Lung microvascular endothelial cell (primary cell): ENCODE data around the gene TMPRSS6. TPM values are rescaled to one million over a fixed set of nuclear protein-coding genes. Genes with fewer than 3 reads are reported as not detected.
A peak's percentile ranks its signal among the peaks of the same experiment; 100 is the strongest.

Experiments used
- DNase-seq, 2 donors: peaks; one replicate each; pipeline versions ENCODE4 v3.0.0 to v3.0.0-alpha.2; 2010; ENCODE audit warnings: low read depth in 2 of 2
- total RNA-seq: library from RNA; depleted of rRNA; stranded (reverse); fragments of >200 nt; gene quantifications from 2 replicates; pipeline ENCODE4 v1.2.1, GENCODE V29; 2014

Gene TMPRSS6
- total RNA-seq, 1 donor from 2014 or later: not detected

DNA sequence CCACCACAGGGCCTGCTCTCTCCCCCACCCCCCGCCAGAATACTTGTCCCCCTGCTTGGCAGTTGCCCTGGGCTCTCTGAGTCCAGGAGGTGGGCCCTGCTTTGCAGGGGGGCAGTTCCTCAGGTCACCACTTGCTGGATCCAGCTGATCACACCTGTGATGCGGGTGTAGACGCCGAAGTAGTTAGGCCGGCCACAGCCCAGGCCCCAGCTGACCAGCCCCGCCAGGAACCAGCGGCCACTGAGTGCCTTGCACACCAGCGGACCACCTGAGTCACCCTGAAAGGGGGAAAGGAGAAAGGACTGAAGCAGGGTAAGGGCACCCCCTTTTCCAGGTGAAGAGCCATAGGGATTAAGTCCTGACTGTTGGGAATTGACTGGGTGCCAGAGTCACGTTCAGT is 43.6 kb downstream of the TMPRSS6 start:
- DNase-seq: no peak

DNA sequence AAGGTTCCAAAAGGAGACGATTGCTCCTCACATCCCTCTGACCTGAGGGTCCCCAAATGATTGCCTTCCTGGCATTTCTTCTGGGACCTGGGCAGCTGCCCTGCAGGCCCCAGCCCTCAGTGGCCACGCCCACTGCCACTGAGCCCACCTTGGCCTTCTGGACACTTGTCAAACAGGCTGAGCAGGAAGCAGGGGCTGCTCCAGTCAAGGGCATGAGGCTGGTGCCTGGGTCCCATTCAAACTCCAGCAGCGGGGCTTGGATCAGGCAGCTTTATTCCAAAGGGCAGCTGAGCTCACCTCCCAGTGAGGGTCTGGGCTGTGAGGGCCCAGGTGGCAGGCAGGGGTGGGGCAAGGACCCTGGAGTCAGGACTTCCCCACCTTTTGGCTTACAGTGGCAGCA is 44.3 kb downstream of the TMPRSS6 start:
- DNase-seq: no peak

DNA sequence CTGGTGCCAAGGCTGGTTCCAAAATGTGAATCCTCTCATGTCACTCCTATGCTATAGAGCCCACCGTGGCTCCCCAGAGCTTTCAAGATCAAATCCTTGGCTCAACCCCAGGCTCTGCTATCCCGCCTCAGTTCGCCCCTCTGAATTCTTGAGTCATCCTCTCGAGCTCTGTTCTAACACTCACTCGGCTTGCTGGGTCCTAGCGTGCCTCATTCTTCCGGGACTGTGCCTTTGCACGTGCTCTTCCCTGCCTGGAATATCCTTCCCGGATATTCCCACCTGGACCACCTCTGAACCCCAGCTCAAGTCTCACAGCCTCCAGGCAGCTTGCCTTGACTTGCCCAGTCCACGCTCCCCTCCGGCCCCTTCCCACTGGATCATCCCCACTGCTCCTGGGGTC is 45.0 kb downstream of the TMPRSS6 start:
- DNase-seq: no peak

GRCh38 chr22:37063431-37064420 is 45.8 kb downstream of the TMPRSS6 start:
- DNase-seq: peak in 1 of 2 donors; percentile 13

- no peak for DNase-seq
These were observed 46.7 kb downstream of the TMPRSS6 start for GRCh38 chr22:37062702-37063381.

GRCh38 chr22:37062376-37062675 is 47.2 kb downstream of the TMPRSS6 start:
- DNase-seq: no peak

DNA sequence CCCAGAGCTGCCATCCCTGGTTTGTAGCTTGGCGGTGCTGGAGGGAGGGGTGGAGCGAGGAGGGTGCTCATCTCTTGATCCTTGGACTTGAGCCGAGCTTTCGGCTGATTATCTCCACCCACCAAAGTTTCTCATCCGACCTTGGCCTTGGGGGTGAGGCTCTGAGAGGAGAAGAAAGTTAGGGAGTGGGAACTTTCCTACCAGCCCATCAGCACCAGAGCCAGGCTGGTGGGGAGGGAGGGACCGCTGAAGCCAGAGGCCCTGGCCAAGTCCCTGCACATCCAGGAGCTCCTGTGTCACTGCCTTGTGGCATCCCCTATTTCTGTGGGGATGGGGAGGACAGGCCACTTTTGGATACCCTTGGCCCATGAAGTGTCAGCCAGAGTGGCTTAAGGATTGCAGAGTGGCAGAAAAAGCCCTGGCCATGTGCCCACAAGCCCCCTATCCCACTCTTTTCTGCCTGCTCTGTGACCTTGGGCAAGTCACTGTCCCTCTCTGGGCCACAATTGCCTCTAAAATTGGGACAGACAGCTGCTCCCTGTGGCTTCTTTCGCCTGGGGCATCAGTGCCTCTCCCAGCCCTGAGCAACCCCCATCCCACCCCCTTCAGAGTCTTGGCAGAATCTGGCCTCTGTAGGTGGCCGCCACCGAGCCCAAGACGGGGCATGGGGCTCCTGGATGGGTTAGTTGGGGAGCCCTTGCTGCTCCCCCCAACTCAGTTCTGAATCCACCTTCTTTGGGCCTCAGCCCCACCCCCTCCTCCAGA is 47.7 kb downstream of the TMPRSS6 start:
- no peak for DNase-seq

GRCh38 chr22:37060801-37061610 is 48.5 kb downstream of the TMPRSS6 start:
- no peak for DNase-seq

GRCh38 chr22:37059876-37060449 is 49.5 kb downstream of the TMPRSS6 start:
- DNase-seq: no peak

DNA sequence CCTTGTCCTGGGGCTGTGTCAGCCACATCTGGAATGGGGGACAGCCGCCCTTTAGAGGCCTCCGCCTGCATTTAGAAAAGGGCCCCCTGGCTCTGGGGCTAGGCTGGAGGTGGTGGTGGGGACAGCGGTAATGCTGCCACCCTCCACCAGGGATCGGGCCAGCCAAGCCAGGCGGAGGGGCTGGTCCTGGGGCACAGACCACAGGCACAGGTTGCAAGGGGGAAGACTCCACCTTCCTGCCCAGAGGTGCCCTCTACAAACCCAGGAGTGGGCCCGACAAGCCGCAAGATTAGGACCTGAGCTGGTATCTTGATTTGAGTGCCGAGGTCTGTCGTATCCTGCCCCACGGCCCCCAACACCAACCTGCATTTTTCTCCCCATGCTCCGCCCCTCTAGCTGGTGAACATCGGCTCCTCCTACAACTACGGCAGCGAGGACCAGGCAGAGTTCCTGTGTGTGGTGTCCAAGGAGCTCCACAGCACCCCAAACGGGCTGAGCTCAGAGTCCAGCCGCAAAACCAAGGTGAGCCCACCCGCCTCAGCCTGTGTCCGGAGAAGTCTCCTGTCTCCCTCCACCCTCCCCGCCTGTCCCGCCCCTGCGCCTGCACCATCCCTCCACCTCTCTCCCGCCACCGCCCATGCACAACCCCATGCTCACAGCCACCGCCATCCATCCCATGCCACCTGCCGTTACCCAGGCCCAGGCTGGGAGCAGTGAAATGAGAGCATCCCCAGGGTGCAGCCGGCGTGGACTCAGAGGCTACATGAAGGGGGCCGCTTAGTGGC is 50.4 kb downstream of the TMPRSS6 start:
- DNase-seq: no peak

DNA sequence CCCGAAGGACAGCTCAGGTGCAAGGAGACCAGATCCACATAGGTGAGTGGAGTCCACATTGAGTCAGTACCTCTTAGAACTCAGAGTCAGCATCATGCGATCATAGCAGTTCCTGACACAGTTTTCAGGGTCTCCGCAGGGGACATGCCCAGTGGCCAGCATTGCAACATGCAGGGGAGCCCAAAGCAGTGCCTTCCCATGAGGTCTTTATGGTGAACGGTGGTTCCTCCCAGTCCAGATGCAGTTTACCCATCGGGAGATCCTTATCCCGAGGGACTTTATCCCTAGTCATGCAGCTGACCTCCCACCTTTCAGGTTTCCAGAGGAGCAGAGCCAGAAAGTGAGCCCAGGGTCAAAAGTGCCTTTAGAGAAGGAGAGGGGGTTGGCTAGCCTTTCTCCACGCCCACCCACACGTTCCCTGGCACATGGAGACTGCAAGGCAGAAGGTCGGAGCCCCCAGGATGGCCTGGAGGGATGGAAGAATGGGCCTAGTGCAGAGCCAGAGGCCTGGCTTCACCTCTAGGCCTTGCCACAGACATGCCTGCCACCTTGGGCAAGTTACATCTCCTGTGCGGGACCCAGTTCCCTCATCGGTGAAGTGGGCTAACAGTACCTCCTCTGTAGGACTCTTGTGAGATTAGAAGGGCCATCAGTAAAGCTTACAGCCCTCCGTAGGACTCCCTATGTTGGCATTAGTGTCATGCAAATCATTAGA is 51.6 kb downstream of the TMPRSS6 start:
- DNase-seq: no peak

DNA sequence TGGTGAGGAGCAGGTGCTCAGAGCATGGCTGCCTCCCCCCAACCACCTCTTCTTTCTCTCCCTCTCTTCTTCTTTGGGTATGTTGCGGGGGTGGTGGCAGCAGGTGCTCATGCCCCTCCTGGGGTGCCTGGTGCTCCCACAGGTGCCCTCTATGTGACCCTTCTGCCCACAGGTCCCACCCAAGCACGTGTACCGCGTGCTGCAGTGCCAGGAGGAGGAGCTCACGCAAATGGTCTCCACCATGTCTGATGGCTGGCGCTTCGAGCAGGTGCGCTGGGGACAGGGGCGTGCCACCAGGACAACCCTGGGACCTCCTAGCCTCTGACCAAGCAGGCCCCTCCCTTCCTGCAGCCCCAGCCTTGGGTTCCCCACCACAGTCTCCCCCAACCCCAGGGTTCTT is 52.3 kb downstream of the TMPRSS6 start:
- DNase-seq: no peak

GRCh38 chr22:37056246-37056645 is 53.3 kb downstream of the TMPRSS6 start:
- DNase-seq: no peak

DNA sequence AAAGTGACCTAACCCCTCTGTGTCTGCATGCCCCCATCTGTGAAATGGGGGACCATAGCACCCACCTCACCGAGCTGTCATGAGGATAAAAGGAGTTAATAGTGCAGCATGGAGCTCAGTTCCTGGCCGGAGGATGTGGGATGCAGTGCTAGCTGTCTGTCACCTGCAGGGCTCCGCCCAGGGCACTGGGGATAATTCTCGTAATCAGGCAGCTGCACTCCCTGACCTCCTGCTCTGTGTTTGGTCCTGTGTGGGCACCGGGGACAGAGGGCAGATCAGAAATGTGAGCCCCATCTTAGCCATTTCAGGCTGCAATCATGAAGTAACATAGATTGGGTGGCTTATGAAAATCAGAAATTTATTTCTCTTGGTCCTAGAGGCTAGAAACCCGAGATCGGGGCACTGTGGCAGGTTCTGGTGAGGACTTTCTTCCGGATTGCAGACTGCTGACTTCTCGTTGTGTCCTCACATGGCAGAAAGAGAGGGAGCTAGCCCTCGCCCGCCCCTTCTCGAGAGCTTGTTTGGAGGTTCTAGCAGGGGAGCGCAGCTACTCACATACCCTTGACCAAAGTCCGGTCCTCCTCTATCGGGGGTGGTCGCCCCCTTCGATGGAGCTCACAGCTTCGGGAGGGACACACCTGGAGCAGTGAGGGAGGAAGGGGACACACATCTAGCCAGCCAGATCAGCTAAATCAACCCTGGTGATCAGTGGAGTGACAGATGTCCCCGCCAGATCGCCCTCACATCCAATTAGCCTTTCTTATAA is 54.7 kb downstream of the TMPRSS6 start:
- no peak for DNase-seq

- no peak for DNase-seq
These were observed 55.5 kb downstream of the TMPRSS6 start for GRCh38 chr22:37054056-37054395.

DNA sequence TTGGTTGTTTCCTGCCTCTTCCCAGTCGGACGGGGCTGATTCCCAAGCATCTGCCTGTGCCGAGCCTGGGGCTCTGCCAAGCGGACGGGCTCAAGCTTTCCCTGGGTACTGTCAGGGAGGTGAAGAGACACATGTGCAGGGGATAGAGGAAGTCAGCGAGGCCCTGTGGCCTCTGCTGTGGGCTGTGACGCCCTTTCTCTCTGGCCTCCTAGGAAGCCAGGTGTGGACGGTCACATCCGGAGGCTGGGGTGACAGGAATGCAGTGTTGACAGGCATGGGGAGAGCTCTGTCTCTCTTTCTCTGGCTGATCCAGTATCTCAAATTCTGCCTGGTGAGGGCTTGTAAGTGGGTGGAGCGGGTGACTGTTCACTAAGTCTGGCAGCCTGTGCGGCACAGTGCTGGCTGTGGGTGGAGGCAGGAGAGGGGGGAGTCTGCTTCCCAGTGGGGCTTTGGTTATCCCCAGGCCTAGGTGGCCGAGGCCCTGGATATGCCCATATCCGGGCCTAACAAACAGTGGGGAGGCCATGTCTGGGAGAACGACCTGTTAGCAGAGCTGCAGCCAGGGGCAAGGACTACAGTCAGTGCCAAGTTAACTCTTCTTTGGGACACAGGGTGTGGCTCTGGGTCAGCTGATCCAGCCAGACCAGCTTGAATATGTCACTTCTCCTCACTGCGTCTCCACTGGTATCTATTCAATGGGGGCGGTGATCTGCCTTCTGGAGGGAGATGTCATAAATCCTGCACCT is 56.0 kb downstream of the TMPRSS6 start:
- peak in 1 of 2 donors; percentile 68 for DNase-seq

- DNase-seq: no peak
These were observed 56.9 kb downstream of the TMPRSS6 start for GRCh38 chr22:37052386-37053309.
